Hematopoietic multipotent progenitor cell treated with erythropoietin and hydrocortisone succinate and interleukin-3 and kit ligand, for 8 days (in vitro differentiated cells): ENCODE measurements around the gene MGME1.

ENCODE experiments used
- DNase-seq: peaks from one replicate; pipeline ENCODE4 v3.0.0-alpha.2; 2015

Gene MGME1

GRCh38 chr20:18030020-18030419 lies 61.2 kb downstream of the MGME1 start:
- DNase-seq: no peak

- DNase-seq: no peak
Measured at GRCh38 chr20:18031050-18031449, 62.2 kb downstream of the MGME1 start.

GRCh38 chr20:18031888-18032509 lies 63.2 kb downstream of the MGME1 start:
- DNase-seq: no peak

- DNase-seq: no peak
Measured at GRCh38 chr20:18032977-18033892, 64.4 kb downstream of the MGME1 start.

GRCh38 chr20:18034039-18034438 lies 65.2 kb downstream of the MGME1 start:
- no peak for DNase-seq

GRCh38 chr20:18039063-18039462 lies 70.2 kb downstream of the MGME1 start:
- no peak for DNase-seq
